HG02759 (cell line): ENCODE data around the gene METTL8.
A peak's percentile ranks its signal among the peaks of the same experiment; 100 is the strongest.
"Not testable (repeated sequence)": the region's sequence is repeated elsewhere in the genome, so short reads cannot be mapped to it uniquely, and the experiment has no call there.

Source experiments
- ATAC-seq: cut with Tn5 transposase; IDR thresholded peaks from one replicate; pipeline ENCODE4 v1.9.1; 2021; ENCODE audit warnings: mild to moderate bottlenecking, moderate library complexity; ENCODE audit not compliant: unreplicated experiment

METTL8 gene

GRCh38 chr2:171402906-171403580, 30.7 kb downstream of the METTL8 start:
- ATAC-seq, result no peak

- ATAC-seq, result no peak
Observed at GRCh38 chr2:171401947-171402346, 31.8 kb downstream of the METTL8 start.

DNA sequence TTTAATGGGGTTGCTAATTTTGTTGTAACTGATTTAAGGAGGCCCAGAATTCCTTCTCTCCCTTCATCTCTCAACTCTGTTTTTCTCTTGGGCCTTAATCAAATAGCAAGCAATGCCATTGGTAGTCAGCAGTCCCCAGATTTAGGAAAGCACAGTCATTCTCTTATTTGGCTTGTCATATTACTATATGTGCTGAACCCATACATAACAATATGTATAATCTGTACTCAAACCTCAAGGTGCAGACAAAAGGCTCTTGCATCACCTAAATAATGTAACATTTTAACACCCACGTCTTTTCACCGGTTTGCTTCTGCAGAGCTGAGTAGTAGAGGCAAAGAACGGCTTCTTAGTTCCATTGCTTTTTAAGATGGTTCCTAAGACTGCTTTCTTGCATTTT, 33.4 kb downstream of the METTL8 start:
- ATAC-seq, result no peak

DNA sequence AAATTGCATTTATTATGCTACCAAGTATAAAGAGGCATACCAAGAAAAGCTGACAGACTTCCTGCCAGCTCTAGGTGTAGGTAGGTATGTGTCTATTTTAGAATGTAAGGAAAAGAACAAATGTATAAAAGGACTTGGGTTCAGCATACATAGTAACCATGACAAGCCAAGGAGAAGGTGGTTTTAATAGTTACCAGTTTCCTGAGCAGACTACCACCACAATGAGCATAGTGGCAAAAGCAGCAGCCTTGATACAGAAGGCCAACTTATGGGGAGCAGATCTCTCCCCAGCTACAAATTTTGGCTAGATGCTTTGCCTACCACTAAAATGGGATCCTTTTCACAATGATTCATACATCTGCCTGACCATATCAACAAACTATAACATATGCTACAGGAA, 34.5 kb downstream of the METTL8 start:
- no peak for ATAC-seq

DNA sequence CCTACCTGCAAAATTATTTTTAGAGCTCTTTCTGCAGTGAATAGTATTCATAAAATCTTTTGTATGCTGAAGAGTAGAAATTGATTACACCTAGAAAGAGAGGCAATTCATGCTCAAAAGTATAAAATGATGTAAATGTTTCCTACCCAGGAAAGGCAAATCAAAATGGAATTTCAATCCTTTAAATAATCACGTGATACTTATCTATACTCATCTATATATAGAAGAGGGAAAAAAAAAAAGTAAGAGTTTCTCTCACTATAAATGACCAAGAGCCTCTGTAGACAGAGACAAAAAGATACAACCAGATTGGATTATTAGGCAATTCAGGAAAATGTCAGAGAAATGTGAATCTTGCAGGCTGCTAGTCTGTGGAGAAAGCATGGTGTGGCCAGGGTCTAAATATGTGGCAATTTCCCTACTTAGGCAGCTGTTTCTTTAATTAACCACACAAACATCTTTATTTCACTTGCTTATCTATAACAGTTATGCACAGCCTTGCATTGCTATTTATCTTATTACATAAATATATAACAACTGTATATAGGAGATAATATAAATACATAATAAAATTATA, 39.5 kb downstream of the METTL8 start:
- no peak for ATAC-seq

- no peak for ATAC-seq
Observed at GRCh38 chr2:171393487-171393886, 40.3 kb downstream of the METTL8 start.

DNA sequence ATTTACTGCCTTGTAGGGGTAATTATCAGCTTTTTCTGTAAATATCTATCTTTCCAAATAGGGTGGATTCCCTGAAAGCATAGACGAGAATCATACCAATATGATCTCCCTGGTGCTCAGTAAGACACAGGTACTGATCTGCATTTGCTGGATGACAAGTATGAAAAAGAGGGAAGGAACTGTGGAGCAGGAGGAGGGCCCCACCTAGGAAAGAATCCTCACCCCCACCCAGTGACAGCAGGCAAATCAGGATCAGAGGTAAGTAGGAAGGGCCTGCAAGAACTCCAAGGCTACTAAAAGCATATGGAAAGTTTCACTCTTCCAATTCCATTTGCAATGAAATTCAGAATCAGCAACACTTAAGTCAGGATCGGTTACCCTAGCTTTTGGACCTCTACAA, 42.3 kb downstream of the METTL8 start:
- no peak for ATAC-seq

GRCh38 chr2:171390941-171391516, 42.8 kb downstream of the METTL8 start:
- peak; percentile 52 for ATAC-seq

DNA sequence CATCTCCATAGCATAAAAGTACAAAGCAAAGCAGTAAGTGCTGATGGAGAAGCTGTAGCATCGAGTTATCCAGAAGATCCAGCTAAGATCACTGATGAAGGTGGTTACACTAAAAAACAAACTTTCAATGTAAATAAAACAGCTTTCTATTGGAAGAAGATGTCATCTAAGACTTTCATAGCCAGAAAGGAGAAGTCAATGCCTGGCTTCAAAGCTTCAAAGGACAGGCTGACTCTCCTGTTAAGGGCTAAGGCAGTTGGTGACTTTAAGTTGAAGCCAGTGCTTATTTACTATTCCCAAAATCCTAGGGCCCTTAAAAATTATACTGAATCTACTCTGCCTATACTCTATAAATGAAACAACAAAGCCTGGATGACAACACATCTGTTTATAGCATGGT, 44.0 kb downstream of the METTL8 start:
- peak; percentile 29 for ATAC-seq

DNA sequence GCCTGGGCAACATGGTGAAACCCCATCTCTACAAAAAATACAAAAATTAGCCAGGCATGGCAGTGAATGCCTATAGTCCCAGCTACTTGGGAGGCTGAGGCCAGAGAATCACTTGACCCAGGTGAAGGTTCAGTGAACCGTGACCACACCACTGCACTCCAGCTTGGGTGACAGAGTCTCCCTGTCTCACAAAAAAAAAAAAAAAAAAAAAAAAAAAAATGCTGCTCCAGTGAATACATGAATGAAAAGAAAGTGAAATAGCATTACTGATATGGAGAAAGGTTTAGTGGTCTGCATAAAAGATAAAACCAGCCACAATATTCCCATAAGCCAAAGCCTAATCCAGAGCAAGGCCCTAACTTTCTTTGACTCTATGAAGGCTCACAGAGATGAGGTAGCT, 44.5 kb downstream of the METTL8 start:
- ATAC-seq, result peak; percentile 66

- no peak for ATAC-seq
Observed at GRCh38 chr2:171387052-171387451, 46.7 kb downstream of the METTL8 start.

DNA sequence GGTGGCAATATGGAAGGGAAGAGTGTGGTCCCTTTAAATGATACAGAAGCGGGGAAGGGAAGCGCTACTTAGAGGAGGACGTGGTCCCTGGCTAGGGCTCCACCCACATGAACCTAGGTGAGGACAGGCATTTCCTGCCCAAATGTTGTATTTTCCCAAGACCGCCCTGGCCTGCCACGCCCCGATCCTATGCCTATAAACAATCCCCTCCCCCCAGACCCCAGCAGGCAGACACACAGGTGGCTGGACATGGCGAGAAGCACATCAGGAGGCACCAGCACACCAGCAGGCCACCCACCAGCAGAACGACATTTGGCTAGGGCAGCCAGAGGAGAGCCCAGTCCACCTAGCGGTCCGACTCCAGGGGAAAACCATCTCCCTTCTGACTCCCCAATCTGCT, 47.2 kb downstream of the METTL8 start:
- ATAC-seq, result no peak

DNA sequence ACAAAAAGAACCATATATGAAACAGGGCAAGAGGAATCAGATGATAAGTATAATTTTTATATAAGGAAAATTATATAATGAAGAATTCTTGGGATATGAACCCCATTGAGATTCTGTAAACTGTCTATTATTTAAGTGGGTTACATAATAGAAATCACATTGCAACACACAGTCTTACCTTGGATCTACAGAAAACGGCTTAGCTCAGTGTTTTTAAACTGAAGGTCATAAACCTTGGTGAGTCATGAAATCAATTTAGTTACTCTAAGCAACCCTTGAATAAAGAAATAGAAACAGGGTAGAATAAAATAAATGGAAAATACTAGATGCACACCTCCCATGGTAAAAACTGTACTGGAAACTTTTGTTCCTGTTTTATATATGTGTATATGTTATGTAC, 50.7 kb downstream of the METTL8 start:
- no peak for ATAC-seq

DNA sequence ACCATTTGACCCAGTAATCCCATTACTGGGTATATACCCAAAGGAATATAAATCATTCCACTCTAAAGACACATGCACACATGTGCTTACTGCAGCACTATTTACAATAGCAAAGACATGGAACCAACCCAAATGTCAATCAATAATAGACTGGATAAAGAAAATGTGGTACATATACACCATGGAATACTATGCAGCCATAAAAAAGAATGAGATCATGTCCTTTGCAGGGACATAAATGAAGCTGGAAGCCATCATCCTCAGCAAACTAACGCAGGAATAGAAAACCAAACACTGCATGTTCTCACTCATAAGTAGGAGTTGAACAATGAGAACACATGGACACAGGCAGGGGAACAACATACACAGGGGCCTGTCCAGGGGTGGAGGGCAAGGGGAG, 51.6 kb downstream of the METTL8 start:
- ATAC-seq, result not testable (repeated sequence)

DNA sequence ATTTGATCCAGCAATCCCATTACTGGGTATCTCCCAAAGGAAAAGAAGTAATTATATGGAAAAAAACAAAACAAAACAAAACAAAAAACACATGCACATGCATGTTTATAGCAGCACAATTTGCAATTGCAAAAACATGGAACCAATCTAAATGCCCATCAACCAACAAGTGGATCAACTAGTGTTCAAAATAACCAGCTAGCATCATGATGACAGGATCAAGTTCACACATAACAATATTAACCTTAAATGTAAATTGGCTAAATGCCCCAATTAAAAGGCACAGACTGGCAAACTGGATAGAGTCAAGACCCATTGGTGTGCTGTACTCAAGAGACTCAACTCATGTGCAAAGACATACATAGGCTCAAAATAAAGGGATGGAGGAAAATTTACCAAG, 55.9 kb downstream of the METTL8 start:
- not testable (repeated sequence) for ATAC-seq

DNA sequence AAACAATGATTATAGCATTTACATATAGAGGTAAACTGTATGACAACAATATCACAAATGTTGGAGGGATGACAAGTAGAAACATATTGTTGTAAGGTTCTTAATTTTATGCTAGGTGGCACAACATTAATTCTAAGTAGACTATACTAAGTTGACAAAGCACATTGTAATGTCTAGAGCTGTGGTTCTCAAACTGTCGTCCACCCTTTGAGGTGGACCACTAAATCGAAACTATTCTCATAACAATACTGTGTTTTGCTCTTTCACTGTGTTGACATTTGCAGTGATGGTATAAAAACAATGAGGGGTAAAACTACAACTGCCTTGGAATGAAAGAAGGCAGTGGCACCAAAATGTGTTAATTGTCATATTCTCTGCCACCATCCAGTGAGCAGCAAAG, 66.1 kb downstream of the METTL8 start:
- ATAC-seq, result no peak

DNA sequence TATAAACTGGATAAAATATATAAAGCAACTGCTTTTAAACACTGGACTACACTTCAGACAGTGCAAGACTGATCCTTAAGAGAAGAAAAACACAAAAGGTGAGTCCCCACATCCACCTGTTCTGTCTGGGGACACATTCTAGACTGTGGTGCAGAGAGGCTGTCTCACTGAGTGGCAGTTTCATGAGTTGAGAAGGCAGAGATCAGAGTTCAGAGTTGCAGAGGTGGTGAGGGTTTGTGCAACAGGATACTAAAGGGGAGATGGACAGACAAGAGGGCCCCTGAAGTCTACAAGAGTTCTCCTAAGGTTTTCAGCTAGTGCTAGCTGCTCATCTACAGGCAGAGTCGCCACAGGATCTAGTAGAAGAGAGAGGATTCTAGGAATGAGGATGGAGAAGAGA, 68.0 kb downstream of the METTL8 start:
- ATAC-seq, result no peak

DNA sequence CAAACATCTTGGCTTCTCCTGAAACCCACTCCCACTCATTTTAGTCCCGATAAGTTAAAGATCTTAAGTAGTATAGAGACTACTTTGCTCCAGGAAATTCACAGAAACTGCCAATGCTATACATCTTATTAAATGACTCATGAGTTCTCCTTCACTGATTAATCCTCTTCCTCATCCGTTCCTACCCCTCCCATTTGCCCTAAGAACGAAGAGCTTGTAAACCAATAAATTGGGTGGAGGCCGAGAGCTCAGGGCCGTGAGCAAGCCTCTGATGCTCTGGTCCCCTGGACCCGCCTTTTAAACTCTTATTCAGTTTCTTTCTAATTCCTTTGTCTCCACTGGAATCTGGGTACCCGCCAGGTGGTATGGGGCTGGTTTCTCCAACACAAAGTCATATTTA, 68.6 kb downstream of the METTL8 start:
- no peak for ATAC-seq

DNA sequence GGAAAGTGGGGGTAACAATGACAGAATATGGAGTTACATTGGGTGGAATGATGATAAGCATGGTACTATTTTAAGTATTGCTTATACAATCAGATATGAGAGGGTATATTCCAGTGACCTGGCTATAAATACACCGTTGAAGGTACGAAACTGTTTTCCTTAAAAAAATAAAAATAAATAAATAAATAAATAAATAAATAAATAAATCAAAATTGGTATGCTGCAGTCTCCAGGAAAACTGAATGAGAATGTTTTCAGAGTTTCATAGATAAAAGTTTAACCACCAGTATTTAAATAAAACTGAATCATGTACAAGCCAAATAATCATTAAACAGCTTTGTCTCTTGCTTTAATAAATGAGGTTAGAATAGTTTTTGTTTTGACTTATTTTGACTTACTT, 71.4 kb downstream of the METTL8 start:
- ATAC-seq, result no peak

DNA sequence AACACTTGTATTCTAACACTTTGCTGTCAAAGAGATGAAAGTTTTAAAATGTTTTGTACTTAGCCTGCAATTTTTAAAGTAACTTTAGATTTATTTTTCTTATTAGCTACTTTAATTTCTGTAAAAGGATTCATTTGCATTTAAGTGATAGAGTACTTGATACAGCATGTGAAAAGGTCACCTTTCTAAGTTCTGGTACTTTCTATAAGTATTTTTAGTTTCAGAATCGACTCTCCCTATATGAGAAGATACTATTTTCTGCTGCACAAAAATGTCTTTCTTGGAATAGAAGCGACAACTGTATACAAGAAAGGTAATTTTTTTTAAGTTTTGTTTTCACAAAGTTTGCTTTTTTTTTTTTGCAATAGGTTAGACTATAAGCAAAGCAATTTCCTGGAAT, 72.9 kb downstream of the METTL8 start:
- no peak for ATAC-seq

DNA sequence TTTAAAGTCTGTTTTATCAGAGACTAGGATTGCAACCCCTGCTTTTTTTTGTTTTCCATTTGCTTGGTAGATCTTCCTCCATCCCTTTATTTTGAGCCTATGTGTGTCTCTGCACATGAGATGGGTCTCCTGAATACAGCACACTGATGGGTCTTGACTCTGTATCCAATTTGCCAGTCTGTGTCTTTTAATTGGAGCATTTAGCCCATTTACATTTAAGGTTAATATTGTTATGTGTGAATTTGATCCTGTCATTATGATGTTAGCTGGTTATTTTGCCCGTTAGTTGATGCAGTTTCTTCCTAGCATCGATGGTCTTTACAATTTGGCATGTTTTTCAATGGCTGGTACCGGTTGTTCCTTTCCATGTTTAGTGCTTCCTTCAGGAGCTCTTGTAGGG, 80.0 kb downstream of the METTL8 start:
- not testable (repeated sequence) for ATAC-seq

DNA sequence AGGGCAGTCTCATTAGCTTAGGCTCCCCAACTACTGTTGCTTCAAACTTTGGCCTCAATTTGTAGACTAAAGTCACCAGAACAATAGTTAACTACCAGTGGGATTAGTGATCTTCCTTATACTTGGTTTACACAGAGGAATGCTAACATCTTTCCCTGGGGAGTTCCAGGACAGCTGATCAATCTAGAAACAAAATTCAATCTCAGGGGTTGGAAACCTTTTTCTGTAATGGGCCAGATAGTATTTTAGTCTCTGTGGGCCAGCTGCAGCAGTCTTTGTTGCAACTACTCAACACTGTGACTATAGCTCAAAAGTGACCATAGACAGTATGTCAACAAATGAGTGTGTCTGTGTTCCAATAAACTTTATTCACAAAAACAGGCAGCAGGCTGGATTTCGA, 85.7 kb downstream of the METTL8 start:
- ATAC-seq, result no peak

GRCh38 chr2:171347591-171348032, 86.2 kb downstream of the METTL8 start:
- ATAC-seq, result no peak
